Psoas muscle (tissue), 8 donors: ENCODE measurements around the gene LSG1. TPM values are rescaled to one million over a fixed set of nuclear protein-coding genes. Genes with fewer than 3 reads are reported as not detected.
A peak's percentile ranks its signal among the peaks of the same experiment; 100 is the strongest.

Experiments used
- ATAC-seq, 4 donors: fragments of 200-7000 bp; cut with Tn5 transposase; one replicate each; pipeline ENCODE4 v1.9.1; 2020; ENCODE audit warnings: moderate library complexity in 3 of 4, mild to moderate bottlenecking in 2 of 4
- DNase-seq, 2 donors: peaks; one replicate each; pipeline ENCODE4 v3.0.0-alpha.2; 2020
- H3K27ac ChIP-seq: fragments of 200-600 bp; one replicate; pipeline ENCODE4 v1.8.0; 2022
- H3K27me3 ChIP-seq, 3 donors: fragments of 200-600 bp in 1 of 3; one replicate each; pipeline versions ENCODE4 v1.6.1 to v1.8.0; 2013 to 2022; ENCODE audit warnings: low read length in 2 of 3, mild to moderate bottlenecking in 2 of 3, moderate library complexity in 1 of 3; ENCODE audit not compliant: insufficient read depth in 3 of 3
- H3K36me3 ChIP-seq, 2 donors: fragments of 200-600 bp in 1 of 2; one replicate each; pipeline versions ENCODE4 v1.6.1 to v1.8.0; 2013 to 2022; ENCODE audit warnings: low read depth in 1 of 2, mild to moderate bottlenecking in 1 of 2, moderate library complexity in 1 of 2; ENCODE audit not compliant: insufficient read depth in 1 of 2
- H3K4me1 ChIP-seq: fragments of 200-600 bp; one replicate; pipeline ENCODE4 v1.8.0; 2022
- H3K4me3 ChIP-seq: fragments of 200-600 bp; one replicate; pipeline ENCODE4 v1.8.0; 2022; ENCODE audit warnings: mild to moderate bottlenecking
- H3K9me3 ChIP-seq: fragments of 200-600 bp; one replicate; pipeline ENCODE4 v1.8.0; 2022
- WGBS, 3 donors: extraction: QIAGEN DNeasy Blood & Tissue Kit; methylation state at CpG; one replicate each; pipeline versions ENCODE4 v1.1.6 to v1.1.7; 2013; 5-methylcytosine and 5-hydroxymethylcytosine counted together
- intact Hi-C, 2 donors: fragments of 100-400 bp; cut with DNase I; formaldehyde crosslinking; loops; one replicate each; pipeline versions ENCODE4 v1.11.0 to v1.14.2; 2022
- polyA plus RNA-seq, 3 donors: library from polyadenylated mRNA; stranded (reverse); fragments of 200-250 nt; gene quantifications; one replicate each; pipeline ENCODE4 v1.2.3, GENCODE V29; 2013
- total RNA-seq, 4 donors: library from RNA; stranded (reverse); fragmentation: NEBNext Ultra II Directional in 2 of 4; extraction: Animal tissue kit (Norgen Biotek cat#: 25700) in 2 of 4; gene quantifications; one replicate each; pipeline versions ENCODE4 v1.2.1 to v1.2.4, GENCODE V29; 2021 to 2023
- TF ChIP-seq, protein P1 (sequence below): fragments of 200-600 bp; IDR thresholded peaks from one replicate; pipeline ENCODE4 v1.8.0; 2022; ENCODE audit warnings: antibody characterized with exemption
- donor health status: healthy with polysubstance abuse.
- donor health status: DM: no; HTN: no; CAD: no; lungs with moderate emphysema.
- donor health status: Bipolar disorder and iron deficiency.
- donor health status: healthy.
- donor health status: DM: yes; HTN: yes; CAD: no.
- donor health status: DM: no; HTN: no; CAD: no.
- donor health status: DM: no; HTN: no; CAD: no.
- donor health status: DM: yes; HTN: yes; CAD: no.

LSG1 gene
- total and polyA plus RNA-seq, 7 donors = 22.8 to 46.8 (median 29.5) TPM

DNA sequence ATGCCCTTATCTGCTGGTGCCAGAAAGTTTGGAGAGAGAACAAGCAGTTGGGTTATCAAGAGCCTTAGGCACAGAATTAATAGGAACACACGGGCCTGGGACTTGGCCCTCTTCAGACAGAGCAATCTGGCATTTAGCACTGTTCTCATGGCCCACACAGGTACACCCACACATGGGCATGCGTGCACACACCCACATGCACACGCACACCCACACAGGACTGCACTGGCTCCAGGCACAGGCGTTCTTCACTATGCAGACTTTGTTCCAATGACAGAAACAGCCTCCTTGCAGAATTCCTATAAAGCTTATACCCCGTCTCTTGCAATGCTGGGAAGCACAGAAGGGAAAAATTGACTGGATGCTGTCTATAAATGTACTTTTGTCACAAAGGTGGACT, 75.1 kb downstream of the LSG1 start:
- intact Hi-C loops = loop anchor here (5.0 to 10.0 kb wide), 2 partner anchors 262 to 265 kb away; no protein-coding TSS in a partner anchor
- no peaks in the 10 kb centered on the region for H3K27me3 ChIP-seq
- H3K4me3 ChIP-seq = no peak overlapping the region
- H3K9me3 ChIP-seq = no peaks in the 10 kb centered on the region
- ATAC-seq (no peak), DNase-seq (no peak)
- WGBS, 3 donors = 83 to 89% (median 83%) methylated on average over 5 of the region's 5 CpGs
- TF ChIP-seq, protein P1, sequence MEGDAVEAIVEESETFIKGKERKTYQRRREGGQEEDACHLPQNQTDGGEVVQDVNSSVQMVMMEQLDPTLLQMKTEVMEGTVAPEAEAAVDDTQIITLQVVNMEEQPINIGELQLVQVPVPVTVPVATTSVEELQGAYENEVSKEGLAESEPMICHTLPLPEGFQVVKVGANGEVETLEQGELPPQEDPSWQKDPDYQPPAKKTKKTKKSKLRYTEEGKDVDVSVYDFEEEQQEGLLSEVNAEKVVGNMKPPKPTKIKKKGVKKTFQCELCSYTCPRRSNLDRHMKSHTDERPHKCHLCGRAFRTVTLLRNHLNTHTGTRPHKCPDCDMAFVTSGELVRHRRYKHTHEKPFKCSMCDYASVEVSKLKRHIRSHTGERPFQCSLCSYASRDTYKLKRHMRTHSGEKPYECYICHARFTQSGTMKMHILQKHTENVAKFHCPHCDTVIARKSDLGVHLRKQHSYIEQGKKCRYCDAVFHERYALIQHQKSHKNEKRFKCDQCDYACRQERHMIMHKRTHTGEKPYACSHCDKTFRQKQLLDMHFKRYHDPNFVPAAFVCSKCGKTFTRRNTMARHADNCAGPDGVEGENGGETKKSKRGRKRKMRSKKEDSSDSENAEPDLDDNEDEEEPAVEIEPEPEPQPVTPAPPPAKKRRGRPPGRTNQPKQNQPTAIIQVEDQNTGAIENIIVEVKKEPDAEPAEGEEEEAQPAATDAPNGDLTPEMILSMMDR = no peak
- peaks cover 11% of the 10 kb centered on the region for H3K4me1 ChIP-seq
- no peaks in the 10 kb centered on the region for H3K36me3 ChIP-seq
- H3K27ac ChIP-seq = no peak overlapping the region

GRCh38 chr3:194592798-194593752, 78.9 kb downstream of the LSG1 start:
- TF ChIP-seq, protein P1 = no peak
- ATAC-seq (peak; percentile 72 to 91 (median 86)), DNase-seq (no peak)
- H3K9me3 ChIP-seq = no peaks in the 10 kb centered on the region
- H3K27me3 ChIP-seq = no peaks in the 10 kb centered on the region
- no peak overlapping the region for H3K4me3 ChIP-seq
- 69 to 75% (median 70%) methylated on average over 10 of the region's 10 CpGs for WGBS, 3 donors
- peaks cover 0 to 4% of the 10 kb centered on the region in 2 donors for H3K36me3 ChIP-seq
- intact Hi-C loops = loop anchor here in 1 of 2 donors (10.0 kb wide), 1 partner anchor 258 kb away; no protein-coding TSS in a partner anchor
- H3K4me1 ChIP-seq = peaks cover 11% of the 10 kb centered on the region
- H3K27ac ChIP-seq = peak overlapping the region; percentile 36

Other genes with a start within 250 kb of the LSG1 start
- 10 to 100 TPM; 29.0 to 72.7 (median 50.3) TPM for gene ATP13A3, start 185.2 kb downstream of the LSG1 start, total RNA-seq
- 10 to 100 TPM; 10.4 to 59.1 (median 25.3) TPM for gene ATP13A3, start 185.2 kb downstream of the LSG1 start, polyA plus RNA-seq
- 1 to 10 TPM; 2.0 to 4.4 (median 2.9) TPM for gene TMEM44, start 38.8 kb downstream of the LSG1 start, total RNA-seq
- 1 to 10 TPM; 2.1 to 4.1 (median 3.5) TPM for gene TMEM44, start 38.8 kb downstream of the LSG1 start, polyA plus RNA-seq
- 1 to 10 TPM; 6.0 to 7.7 (median 6.9) TPM for gene FAM43A, start 13.7 kb upstream of the LSG1 start, total RNA-seq
- gene FAM43A, start 13.7 kb upstream of the LSG1 start, polyA plus RNA-seq = 1 to 10 TPM; 4.1 to 6.9 (median 6.8) TPM